ENCODE measurements around the gene PRMT1.

The PRMT1 gene

GRCh38 chr19:49680421-49681351, 3.6 kb downstream of the PRMT1 start:
- peak; percentile 93 for DNase-seq (ENCODE audit: low read depth)
- TF ChIP-seq CTCF (IDR thresholded peaks at IDR 0.05; ENCODE audit: insufficient read depth, low read depth, low read length, missing control alignments) = peak; percentile 100
- peak overlapping the region; percentile 35 for H3K4me3 ChIP-seq (ENCODE audit: low read depth, low read length)

- H3K4me3 ChIP-seq (ENCODE audit: low read depth, low read length) = no peak overlapping the region
- no peak for DNase-seq (ENCODE audit: low read depth)
- no peak for TF ChIP-seq CTCF (IDR thresholded peaks at IDR 0.05; ENCODE audit: insufficient read depth, low read depth, low read length, missing control alignments)
Observed at GRCh38 chr19:49681830-49682229, 4.8 kb downstream of the PRMT1 start.

GRCh38 chr19:49682274-49682673, 5.2 kb downstream of the PRMT1 start:
- TF ChIP-seq CTCF (IDR thresholded peaks at IDR 0.05; ENCODE audit: insufficient read depth, low read depth, low read length, missing control alignments) = no peak
- no peak overlapping the region for H3K4me3 ChIP-seq (ENCODE audit: low read depth, low read length)
- no peak for DNase-seq (ENCODE audit: low read depth)

- no peak overlapping the region for H3K4me3 ChIP-seq (ENCODE audit: low read depth, low read length)
- no peak for TF ChIP-seq CTCF (IDR thresholded peaks at IDR 0.05; ENCODE audit: insufficient read depth, low read depth, low read length, missing control alignments)
- no peak for DNase-seq (ENCODE audit: low read depth)
Observed at GRCh38 chr19:49683814-49684250, 6.8 kb downstream of the PRMT1 start.

- DNase-seq (ENCODE audit: low read depth) = peak; percentile 48
Observed at GRCh38 chr19:49684251-49684982, 7.3 kb downstream of the PRMT1 start.

GRCh38 chr19:49684983-49685553, 8.0 kb downstream of the PRMT1 start:
- no peak overlapping the region for H3K4me3 ChIP-seq (ENCODE audit: low read depth, low read length)
- TF ChIP-seq CTCF (IDR thresholded peaks at IDR 0.05; ENCODE audit: insufficient read depth, low read depth, low read length, missing control alignments) = peak; percentile 2

More at GRCh38 chr19:49684251-49684982, 7.3 kb downstream of the PRMT1 start:
- H3K4me3 ChIP-seq (ENCODE audit: low read depth, low read length) = no peak overlapping the region
- TF ChIP-seq CTCF (IDR thresholded peaks at IDR 0.05; ENCODE audit: insufficient read depth, low read depth, low read length, missing control alignments) = peak; percentile 67

More at GRCh38 chr19:49684983-49685553, 8.0 kb downstream of the PRMT1 start:
- no peak for DNase-seq (ENCODE audit: low read depth)
